ENCODE results near the gene PRKAG2.

DNA sequence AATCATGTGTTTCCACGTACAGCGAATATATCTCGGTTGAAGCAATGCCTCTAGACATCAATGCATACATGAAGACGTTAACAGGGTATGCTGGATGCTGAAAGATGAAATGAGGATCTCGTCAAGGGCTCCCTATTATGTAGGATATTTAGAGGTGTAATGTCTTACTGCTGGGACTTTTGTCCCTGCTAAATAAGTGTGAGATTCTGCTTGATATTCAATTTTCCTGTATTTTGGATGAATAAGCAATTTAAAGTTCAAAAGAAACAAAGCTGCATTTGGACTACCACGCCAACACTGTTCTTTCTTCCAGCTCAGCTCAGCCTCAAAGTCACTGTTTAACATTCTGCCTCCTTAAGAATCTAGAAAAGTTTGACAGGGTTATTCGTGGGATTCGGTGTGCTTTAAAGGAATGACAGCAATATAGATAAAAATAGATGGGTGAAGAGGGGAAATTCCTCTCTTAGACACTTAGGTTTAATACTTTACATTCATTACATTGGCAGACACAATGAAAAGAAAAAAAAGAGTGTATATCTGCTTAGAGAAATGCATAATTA lies 247.1 kb downstream of the PRKAG2 start:
- TF ChIP-seq POLR2A (IDR thresholded peaks at IDR 0.05): no peak
- TF ChIP-seq, protein P1, sequence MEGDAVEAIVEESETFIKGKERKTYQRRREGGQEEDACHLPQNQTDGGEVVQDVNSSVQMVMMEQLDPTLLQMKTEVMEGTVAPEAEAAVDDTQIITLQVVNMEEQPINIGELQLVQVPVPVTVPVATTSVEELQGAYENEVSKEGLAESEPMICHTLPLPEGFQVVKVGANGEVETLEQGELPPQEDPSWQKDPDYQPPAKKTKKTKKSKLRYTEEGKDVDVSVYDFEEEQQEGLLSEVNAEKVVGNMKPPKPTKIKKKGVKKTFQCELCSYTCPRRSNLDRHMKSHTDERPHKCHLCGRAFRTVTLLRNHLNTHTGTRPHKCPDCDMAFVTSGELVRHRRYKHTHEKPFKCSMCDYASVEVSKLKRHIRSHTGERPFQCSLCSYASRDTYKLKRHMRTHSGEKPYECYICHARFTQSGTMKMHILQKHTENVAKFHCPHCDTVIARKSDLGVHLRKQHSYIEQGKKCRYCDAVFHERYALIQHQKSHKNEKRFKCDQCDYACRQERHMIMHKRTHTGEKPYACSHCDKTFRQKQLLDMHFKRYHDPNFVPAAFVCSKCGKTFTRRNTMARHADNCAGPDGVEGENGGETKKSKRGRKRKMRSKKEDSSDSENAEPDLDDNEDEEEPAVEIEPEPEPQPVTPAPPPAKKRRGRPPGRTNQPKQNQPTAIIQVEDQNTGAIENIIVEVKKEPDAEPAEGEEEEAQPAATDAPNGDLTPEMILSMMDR (IDR thresholded peaks at IDR 0.05): no peak

All from breast epithelium (tissue), 3 donors.